Esophagus muscularis mucosa (tissue), 4 donors: ENCODE results near the gene BICC1. TPM values are rescaled to one million over a fixed set of nuclear protein-coding genes. Genes with fewer than 3 reads are reported as not detected.

ENCODE experiments used
- DNase-seq: peaks from one replicate; pipeline ENCODE4 v3.0.0-alpha.2; 2017; ENCODE audit errors: extremely low spot score
- H3K27ac ChIP-seq, 4 donors: fragments of 200-600 bp; sonication (generic); replicated peaks in 1 of 4; 1 replicate in 3 of 4; 2 replicates in 1 of 4; pipeline ENCODE4 v1.5.1; 2016 to 2019; ENCODE audit warnings: mild to moderate bottlenecking in 1 of 4
- H3K27me3 ChIP-seq, 4 donors: fragments of 200-600 bp; sonication (generic); one replicate each; pipeline versions ENCODE4 v1.5.1 to v1.6.0; 2016 to 2019
- H3K36me3 ChIP-seq, 4 donors: fragments of 200-600 bp; sonication (generic); one replicate each; pipeline ENCODE4 v1.5.1; 2016 to 2019
- H3K4me1 ChIP-seq, 4 donors: fragments of 200-600 bp; sonication (generic); one replicate each; pipeline ENCODE4 v1.5.1; 2016 to 2019
- H3K4me3 ChIP-seq, 4 donors: fragments of 200-600 bp; sonication (generic); 1 replicate in 2 of 4; 2 replicates in 2 of 4; pipeline ENCODE4 v1.5.1; 2016 to 2019; ENCODE audit warnings: mild to moderate bottlenecking in 4 of 4, moderate library complexity in 1 of 4
- H3K9me3 ChIP-seq, 4 donors: fragments of 200-600 bp; sonication (generic); 1 replicate in 3 of 4; 2 replicates in 1 of 4; pipeline ENCODE4 v1.5.1; 2016 to 2019
- CTCF ChIP-seq, 3 experiments: fragments of 200-600 bp in 2 of 3; fragments of 450-650 bp in 1 of 3; sonication (generic) in 2 of 3; IDR thresholded peaks; one replicate each; pipeline ENCODE4 v1.5.1; 2017 to 2019; ENCODE audit warnings: antibody characterized with exemption in 3 of 3, mild to moderate bottlenecking in 2 of 3, moderate library complexity in 1 of 3
- EP300 ChIP-seq: sonication (generic); formaldehyde crosslinking; IDR thresholded peaks from one replicate; pipeline ENCODE4 v1.6.1; 2017; ENCODE audit warnings: antibody characterized with exemption
- POLR2A ChIP-seq: fragments of 450-650 bp; IDR thresholded peaks from one replicate; pipeline ENCODE4 v1.6.1; 2017; ENCODE audit warnings: antibody characterized with exemption, moderate library complexity, mild to moderate bottlenecking, low read depth
- POLR2AphosphoS5 ChIP-seq, 2 donors: sonication (generic); formaldehyde crosslinking; IDR thresholded peaks; one replicate each; pipeline ENCODE4 v1.6.1; 2017; ENCODE audit warnings: antibody characterized with exemption in 2 of 2
- WGBS: methylation state at CpG from one replicate; pipeline ENCODE4 v1.1.5; 2018; 5-methylcytosine and 5-hydroxymethylcytosine counted together
- intact Hi-C: fragments of 100-400 bp; cut with DNase I; formaldehyde crosslinking; loops from one replicate; pipeline ENCODE4 v1.15.1; 2023
- total RNA-seq, 4 donors: library from RNA; depleted of rRNA; stranded (reverse); fragments of >200 nt; gene quantifications; one replicate each; pipeline versions ENCODE4 v1.1.0 to v1.2.1, GENCODE V29; 2016

The BICC1 gene
- total RNA-seq, 4 donors from 2014 or later, result 19.1 to 24.9 (median 20.5) TPM

- 59% methylated on average over 2 of the region's 2 CpGs for WGBS
- Histone ChIP-seq H3K4me1 (peaks cover 0 to 24% (median 6%) of the 10 kb centered on the region in 4 donors), H3K9me3 (no peaks in the 10 kb centered on the region), H3K36me3 (peaks cover 0 to 18% (median 4%) of the 10 kb centered on the region in 4 donors), H3K4me3 (no peak overlapping the region), H3K27ac (peak overlapping the region in 1 of 4 donors; percentile 28), H3K27me3 (no peaks in the 10 kb centered on the region)
- no peak for TF ChIP-seq EP300
- no peak for TF ChIP-seq POLR2AphosphoS5 (IDR thresholded peaks at IDR 0.05)
- no peak for TF ChIP-seq POLR2A
- no peak for TF ChIP-seq CTCF (IDR thresholded peaks at IDR 0.05)
- intact Hi-C loops, result no loop called here
- no peak for DNase-seq
These were observed 304.7 kb downstream of the BICC1 start for GRCh38 chr10:58817201-58817846.

GRCh38 chr10:58818900-58819299, 306.2 kb downstream of the BICC1 start:
- intact Hi-C loops, result no loop called here
- WGBS, result 31% methylated on average over 1 of the region's 1 CpG
- Histone ChIP-seq H3K36me3 (peaks cover 0 to 6% (median 1%) of the 10 kb centered on the region in 4 donors), H3K27me3 (no peaks in the 10 kb centered on the region), H3K4me1 (peaks cover 0 to 24% (median 6%) of the 10 kb centered on the region in 4 donors), H3K4me3 (no peak overlapping the region), H3K9me3 (no peaks in the 10 kb centered on the region), H3K27ac (no peak overlapping the region)
- DNase-seq, result no peak
- no peak for TF ChIP-seq POLR2A
- no peak for TF ChIP-seq POLR2AphosphoS5 (IDR thresholded peaks at IDR 0.05)
- TF ChIP-seq CTCF (IDR thresholded peaks at IDR 0.05), result no peak
- TF ChIP-seq EP300, result no peak

- 100% methylated on average over 1 of the region's 1 CpG for WGBS
- DNase-seq, result no peak
- Histone ChIP-seq H3K4me3 (no peak overlapping the region), H3K27ac (no peak overlapping the region), H3K36me3 (no peaks in the 10 kb centered on the region), H3K27me3 (no peaks in the 10 kb centered on the region), H3K4me1 (peaks cover 0 to 24% (median 6%) of the 10 kb centered on the region in 4 donors), H3K9me3 (no peaks in the 10 kb centered on the region)
- TF ChIP-seq POLR2AphosphoS5 (IDR thresholded peaks at IDR 0.05), result no peak
- no peak for TF ChIP-seq POLR2A
- no peak for TF ChIP-seq CTCF (IDR thresholded peaks at IDR 0.05)
- no peak for TF ChIP-seq EP300
- intact Hi-C loops, result no loop called here
These were observed 307.7 kb downstream of the BICC1 start for GRCh38 chr10:58820386-58820785.

- H3K36me3 ChIP-seq, result no peaks in the 10 kb centered on the region
- 67% methylated on average over 7 of the region's 7 CpGs for WGBS
- no peak overlapping the region for H3K4me3 ChIP-seq
- H3K27ac ChIP-seq, result peak overlapping the region in 1 of 4 donors; percentile 4
- TF ChIP-seq EP300 (no peak), POLR2A (no peak), CTCF (IDR thresholded peaks at IDR 0.05) (no peak), POLR2AphosphoS5 (IDR thresholded peaks at IDR 0.05) (no peak)
- intact Hi-C loops, result no loop called here
- no peaks in the 10 kb centered on the region for H3K27me3 ChIP-seq
- DNase-seq, result no peak
- peaks cover 0 to 24% (median 6%) of the 10 kb centered on the region in 4 donors for H3K4me1 ChIP-seq
- no peaks in the 10 kb centered on the region for H3K9me3 ChIP-seq
These were observed 308.4 kb downstream of the BICC1 start for GRCh38 chr10:58820861-58821751.
